Glutamatergic neuron (in vitro differentiated cells): ENCODE measurements around the gene GPLD1. TPM values are rescaled to one million over a fixed set of nuclear protein-coding genes. Genes with fewer than 3 reads are reported as not detected.

Experiments used
- DNase-seq: peaks from one replicate; pipeline ENCODE4 v3.0.0; 2022
- H3K27ac Mint-ChIP-seq: one replicate; pipeline ENCODE4 v1.8.0; 2020; ENCODE audit warnings: mild to moderate bottlenecking, mixed read lengths, inconsistent platforms; ENCODE audit not compliant: unreplicated experiment
- H3K27me3 Mint-ChIP-seq: one replicate; pipeline ENCODE4 v1.8.0; 2020; ENCODE audit warnings: mild to moderate bottlenecking, moderate library complexity, mixed read lengths, inconsistent platforms; ENCODE audit not compliant: unreplicated experiment
- H3K36me3 Mint-ChIP-seq: one replicate; pipeline ENCODE4 v1.8.0; 2020; ENCODE audit warnings: mild to moderate bottlenecking, mixed read lengths, inconsistent platforms; ENCODE audit not compliant: unreplicated experiment
- H3K4me1 Mint-ChIP-seq: one replicate; pipeline ENCODE4 v1.8.0; 2020; ENCODE audit warnings: mild to moderate bottlenecking, low read depth, mixed read lengths, inconsistent platforms; ENCODE audit not compliant: unreplicated experiment
- H3K4me3 Mint-ChIP-seq: one replicate; pipeline ENCODE4 v1.8.0; 2020; ENCODE audit warnings: mild to moderate bottlenecking, mixed read lengths, inconsistent platforms; ENCODE audit not compliant: unreplicated experiment
- H3K9me3 Mint-ChIP-seq: one replicate; pipeline ENCODE4 v1.8.0; 2020; ENCODE audit warnings: mild to moderate bottlenecking, moderate library complexity, mixed read lengths, inconsistent platforms; ENCODE audit not compliant: unreplicated experiment
- CTCF ChIP-seq: fragments of 200-600 bp; sonication (generic); IDR thresholded peaks from one replicate; pipeline ENCODE4 v1.5.0; 2021; ENCODE audit not compliant: partially characterized antibody, unreplicated experiment
- total RNA-seq: library from RNA; stranded (reverse); fragmentation: NEBNext Ultra II Directional; extraction: Animal tissue kit (Norgen Biotek cat#: 25700); gene quantifications from one replicate; pipeline ENCODE4 v1.2.1, GENCODE V29; 2021; ENCODE audit not compliant: unreplicated experiment

The GPLD1 gene
- total RNA-seq, 1 donor from 2014 or later = 2.0 TPM

DNA sequence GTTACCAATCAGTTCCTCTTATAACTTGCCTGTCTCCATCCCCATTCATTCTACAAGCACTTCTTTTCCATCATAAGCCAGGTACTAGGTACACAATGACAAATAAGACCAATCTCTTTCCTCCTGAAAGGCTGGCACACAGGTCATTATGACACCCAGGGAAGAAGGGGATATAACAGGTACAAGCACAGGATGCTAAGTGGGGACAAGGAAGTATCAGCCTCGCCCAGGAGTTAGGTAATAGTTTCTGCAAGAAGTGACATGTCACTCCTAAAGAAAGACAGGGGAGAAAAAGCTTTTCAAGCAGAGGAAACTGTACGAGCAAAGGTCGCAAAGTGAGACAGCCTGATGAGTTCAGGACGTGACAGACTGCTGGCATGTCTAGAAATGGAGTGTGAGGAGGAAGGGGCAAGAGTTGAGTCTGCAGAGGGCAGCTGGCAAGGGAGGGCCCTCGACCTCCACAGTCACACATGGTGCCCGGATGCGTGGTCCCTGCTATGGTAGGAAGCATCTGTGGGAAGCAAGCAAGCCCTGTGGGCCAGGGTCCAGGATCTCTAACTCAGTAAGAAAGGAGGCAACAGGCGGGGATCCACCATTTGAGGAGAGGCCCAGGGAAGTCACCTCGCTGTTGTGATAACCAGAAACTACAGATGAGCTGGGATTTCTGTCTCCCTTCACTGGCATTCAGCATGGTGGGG lies 40.4 kb downstream of the GPLD1 start:
- Mint-ChIP-seq H3K4me1 (no peaks in the 10 kb centered on the region), H3K9me3 (no peaks in the 10 kb centered on the region), H3K4me3 (no peak overlapping the region), H3K36me3 (no peaks in the 10 kb centered on the region), H3K27ac (no peak overlapping the region), H3K27me3 (no peaks in the 10 kb centered on the region)
- no peak for TF ChIP-seq CTCF
- no peak for DNase-seq

DNA sequence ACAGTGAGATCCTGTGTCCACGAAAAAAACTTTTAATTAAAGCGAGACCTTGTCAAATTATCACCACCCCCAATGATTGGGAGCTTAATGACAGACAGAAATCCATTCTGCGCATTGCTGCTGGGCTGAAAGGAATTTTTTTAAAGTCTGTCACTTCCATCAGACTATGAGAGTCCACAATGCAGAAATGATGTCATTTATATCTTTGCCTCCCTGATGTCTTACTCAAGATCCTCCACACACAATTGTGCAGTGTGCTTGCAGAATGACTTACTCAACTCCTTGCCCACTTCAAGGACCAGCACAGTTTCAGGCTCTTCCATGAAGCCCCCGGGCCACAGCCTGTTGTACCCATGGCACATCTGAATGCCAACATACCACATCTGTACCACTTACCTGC lies 41.0 kb downstream of the GPLD1 start:
- Mint-ChIP-seq H3K4me1 (no peaks in the 10 kb centered on the region), H3K36me3 (no peaks in the 10 kb centered on the region), H3K9me3 (no peaks in the 10 kb centered on the region), H3K4me3 (no peak overlapping the region), H3K27ac (no peak overlapping the region), H3K27me3 (no peaks in the 10 kb centered on the region)
- no peak for DNase-seq
- no peak for TF ChIP-seq CTCF

GRCh38 chr6:24446670-24447069 lies 42.7 kb downstream of the GPLD1 start:
- no peak overlapping the region for H3K4me3 Mint-ChIP-seq
- H3K9me3 Mint-ChIP-seq = no peaks in the 10 kb centered on the region
- no peak for DNase-seq
- H3K36me3 Mint-ChIP-seq = no peaks in the 10 kb centered on the region
- H3K27me3 Mint-ChIP-seq = no peaks in the 10 kb centered on the region
- H3K27ac Mint-ChIP-seq = no peak overlapping the region
- no peaks in the 10 kb centered on the region for H3K4me1 Mint-ChIP-seq
- TF ChIP-seq CTCF = no peak

- Mint-ChIP-seq H3K9me3 (no peaks in the 10 kb centered on the region), H3K4me1 (no peaks in the 10 kb centered on the region), H3K36me3 (no peaks in the 10 kb centered on the region), H3K27me3 (no peaks in the 10 kb centered on the region), H3K27ac (no peak overlapping the region), H3K4me3 (no peak overlapping the region)
- TF ChIP-seq CTCF = no peak
- no peak for DNase-seq
Observed at GRCh38 chr6:24445704-24446103, 43.7 kb downstream of the GPLD1 start.

DNA sequence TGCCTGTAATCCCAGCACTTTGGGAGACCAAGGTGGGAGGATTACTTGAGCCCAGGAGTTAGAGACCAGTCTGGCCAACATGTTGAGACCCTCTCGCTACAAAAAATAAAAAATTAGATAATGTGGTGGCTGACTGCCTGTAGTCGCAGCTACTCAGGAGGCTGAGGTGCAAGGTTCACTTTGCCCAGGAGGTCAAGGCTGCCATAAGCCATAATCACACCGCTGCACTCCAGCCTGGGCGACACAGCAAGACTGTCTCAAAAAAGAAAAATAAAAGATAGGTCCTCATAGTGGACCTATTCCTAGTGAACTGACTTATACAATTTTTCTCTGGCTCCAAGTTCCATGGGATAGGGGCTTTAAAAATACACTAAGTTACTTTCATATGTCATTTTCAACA lies 44.8 kb downstream of the GPLD1 start:
- no peak for DNase-seq
- TF ChIP-seq CTCF = no peak
- H3K27ac Mint-ChIP-seq = no peak overlapping the region
- no peaks in the 10 kb centered on the region for H3K27me3 Mint-ChIP-seq
- no peaks in the 10 kb centered on the region for H3K9me3 Mint-ChIP-seq
- no peaks in the 10 kb centered on the region for H3K36me3 Mint-ChIP-seq
- H3K4me3 Mint-ChIP-seq = no peak overlapping the region
- H3K4me1 Mint-ChIP-seq = no peaks in the 10 kb centered on the region
